GM18505 (cell line): ENCODE measurements around the gene MMAB.

ENCODE experiments used
- ATAC-seq: cut with Tn5 transposase; IDR thresholded peaks from one replicate; pipeline ENCODE4 v1.9.1; 2021; ENCODE audit not compliant: unreplicated experiment
- POLR2A ChIP-seq: IDR thresholded peaks from 4 replicates; pipeline ENCODE4 v1.6.1; 2011; ENCODE audit warnings: borderline replicate concordance; ENCODE audit not compliant: insufficient read depth, insufficient read length; ENCODE audit errors: extremely low read depth

MMAB gene

DNA sequence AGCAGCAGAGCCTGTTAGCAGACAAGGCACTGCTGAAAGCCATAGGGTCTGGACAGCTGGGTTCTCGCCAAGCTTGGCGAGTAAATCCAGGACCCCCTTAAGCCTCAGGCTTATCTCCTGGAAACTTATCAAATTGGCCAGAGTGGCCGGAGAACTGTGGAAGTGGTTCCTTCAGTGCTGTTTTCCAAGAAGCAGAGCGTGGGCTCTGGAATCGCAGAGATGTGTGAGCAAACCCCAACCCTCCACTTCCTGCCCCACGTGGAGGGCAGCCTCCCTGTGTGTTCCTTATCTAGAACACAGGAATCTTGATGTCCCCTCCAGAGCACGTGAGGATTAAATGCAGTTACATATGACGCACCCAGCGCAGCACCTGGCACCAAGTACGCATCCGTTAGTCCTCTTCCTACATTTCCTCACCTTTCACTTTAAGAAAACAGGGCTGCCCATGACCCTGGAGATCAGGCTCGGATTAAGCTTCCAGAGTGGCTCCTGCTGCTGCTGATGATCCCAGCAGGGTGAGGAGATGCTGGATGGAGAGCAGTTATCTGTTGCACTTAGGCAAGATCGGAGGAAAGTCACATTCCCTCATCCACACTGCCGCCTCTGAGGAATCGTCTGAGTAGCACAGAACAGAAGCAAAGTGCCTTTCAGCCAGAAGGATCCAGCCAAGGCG is 35.0 kb downstream of the MMAB start:
- TF ChIP-seq POLR2A, result no peak
- ATAC-seq, result no peak

DNA sequence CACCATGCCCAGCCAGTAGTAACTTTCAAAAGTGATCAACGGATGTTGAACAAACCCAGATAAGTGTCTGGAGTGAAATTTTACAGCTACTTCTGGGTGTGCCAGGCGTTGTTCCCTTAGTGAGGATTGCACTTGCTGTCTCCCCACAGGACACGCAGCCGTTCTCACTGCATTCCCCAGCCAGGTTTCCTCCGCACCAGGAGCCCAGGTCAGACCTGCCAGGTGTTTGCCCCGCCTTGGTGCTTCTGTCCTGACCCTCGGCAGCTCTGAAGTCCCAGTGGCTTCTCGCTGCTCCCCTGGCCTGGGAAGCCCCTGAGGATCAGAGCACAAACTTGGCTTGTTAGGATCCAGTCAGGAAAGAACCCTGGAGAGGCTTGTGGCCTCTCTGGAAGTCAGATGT is 36.2 kb downstream of the MMAB start:
- no peak for ATAC-seq
- no peak for TF ChIP-seq POLR2A

DNA sequence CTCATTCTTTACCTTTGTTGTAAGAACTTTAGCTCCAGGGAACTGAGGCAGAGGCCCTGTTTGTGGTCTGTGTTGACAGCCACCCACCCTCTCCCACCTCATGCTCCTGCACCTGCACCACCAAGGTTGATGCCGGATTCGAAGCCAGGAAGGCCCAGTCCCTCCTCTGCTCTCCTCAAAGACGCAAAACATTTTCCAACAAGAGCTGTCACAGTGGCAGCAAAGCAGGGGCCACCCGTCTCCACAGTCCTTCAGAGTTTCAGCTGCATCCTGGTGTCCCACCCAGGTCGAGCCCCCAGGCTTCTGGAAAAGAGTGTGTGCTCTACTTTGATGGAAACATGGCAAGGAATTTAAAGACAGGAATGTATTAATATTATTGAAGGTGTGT is 37.4 kb downstream of the MMAB start:
- ATAC-seq, result no peak
- no peak for TF ChIP-seq POLR2A

DNA sequence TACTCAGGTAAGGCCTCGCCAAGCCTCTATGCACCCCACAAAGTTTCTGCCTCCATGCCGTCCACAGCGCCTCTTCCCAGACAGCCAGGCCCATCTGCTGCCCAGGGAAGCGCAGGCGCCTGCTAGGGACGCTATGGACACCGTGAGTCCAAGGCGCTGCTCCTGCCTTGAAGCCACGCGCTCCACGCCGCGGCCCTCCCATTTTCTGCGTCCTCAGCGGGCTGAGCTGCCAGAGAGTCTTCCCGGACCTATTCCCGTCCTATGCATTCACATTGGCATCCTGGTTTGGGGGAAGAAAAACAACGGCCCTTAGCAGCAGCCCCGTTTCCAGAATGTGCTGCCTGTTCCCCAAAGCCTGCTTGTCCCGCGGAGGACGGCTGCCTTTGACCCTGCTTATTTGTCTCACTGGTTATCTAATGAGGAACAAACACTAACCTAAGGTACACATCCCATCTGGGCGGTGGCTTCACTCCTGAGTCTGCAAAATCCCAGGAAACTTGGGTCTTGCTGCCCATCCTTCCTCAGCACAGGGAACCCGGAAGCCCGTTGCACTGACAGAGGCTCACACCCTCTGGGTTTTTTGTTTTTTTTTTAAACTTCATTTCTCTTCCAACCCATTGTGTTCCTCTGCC is 38.0 kb downstream of the MMAB start:
- ATAC-seq, result no peak
- no peak for TF ChIP-seq POLR2A

DNA sequence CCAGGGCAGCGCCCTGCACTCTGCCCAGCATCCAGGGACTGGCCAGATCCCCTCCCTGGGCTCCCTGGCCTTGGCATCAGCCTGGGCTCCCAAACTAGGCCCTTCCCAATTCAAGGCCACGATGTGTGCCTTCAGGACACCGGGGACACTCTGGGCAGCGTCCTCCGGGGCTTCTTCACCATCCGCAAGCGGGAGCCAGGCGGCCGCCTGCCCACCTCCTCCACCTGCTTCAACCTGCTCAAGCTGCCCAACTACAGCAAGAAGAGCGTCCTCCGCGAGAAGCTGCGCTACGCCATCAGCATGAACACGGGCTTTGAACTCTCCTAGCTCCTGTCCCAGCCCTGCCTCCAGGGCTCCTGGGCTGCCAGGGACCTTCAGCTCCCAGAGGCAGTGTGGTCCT is 38.8 kb downstream of the MMAB start:
- ATAC-seq, result no peak
- no peak for TF ChIP-seq POLR2A

DNA sequence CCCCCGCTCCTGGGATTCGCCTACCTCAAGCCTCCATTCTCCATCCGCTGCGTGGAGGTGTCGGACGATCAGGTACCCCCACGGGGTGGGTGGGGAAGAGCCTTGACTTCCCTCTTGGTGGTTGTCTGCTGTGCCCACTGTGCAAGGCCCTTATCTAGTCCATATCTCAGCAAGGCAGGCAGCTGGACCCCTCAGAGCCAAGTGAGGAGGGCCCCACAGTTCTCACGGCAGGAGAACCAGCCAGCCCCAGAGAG is 39.9 kb downstream of the MMAB start:
- ATAC-seq, result no peak
- no peak for TF ChIP-seq POLR2A

DNA sequence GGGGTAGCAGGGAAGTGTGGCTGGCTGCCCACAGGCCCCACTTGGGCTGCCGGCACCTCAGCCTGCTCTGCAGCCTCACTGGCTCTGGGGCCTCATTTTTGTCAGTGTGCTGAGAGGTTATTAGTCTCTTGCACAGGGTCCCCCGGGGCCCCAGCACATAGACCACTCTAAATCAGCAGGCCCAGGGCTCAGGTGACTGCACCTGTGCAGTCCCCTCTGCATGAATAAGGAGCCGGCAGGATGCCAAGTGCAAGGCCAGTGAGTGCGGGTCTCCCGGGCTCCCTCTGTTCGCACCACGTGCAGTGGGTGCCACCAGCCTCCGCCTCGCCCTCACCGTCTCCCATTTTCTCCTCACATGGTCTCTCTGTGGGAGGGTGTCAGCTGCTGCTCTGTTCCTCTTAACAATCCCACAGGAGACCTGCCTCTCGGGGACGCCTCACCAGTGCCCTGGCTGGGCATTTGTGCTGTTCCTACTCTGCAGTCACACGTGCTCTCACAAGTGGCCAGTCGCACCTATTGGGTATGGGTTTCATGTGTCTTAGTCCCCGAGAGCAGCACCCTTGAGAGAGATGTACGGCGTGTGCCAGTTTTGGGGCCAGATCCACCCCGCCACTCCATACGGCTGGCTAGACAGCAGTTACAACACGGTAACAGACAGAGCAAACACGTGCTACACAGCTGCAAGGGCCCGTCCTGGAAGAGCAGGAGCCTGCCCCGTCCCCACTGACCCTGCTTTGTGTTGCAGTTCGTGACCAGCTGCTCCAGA is 40.4 kb downstream of the MMAB start:
- ATAC-seq, result no peak

DNA sequence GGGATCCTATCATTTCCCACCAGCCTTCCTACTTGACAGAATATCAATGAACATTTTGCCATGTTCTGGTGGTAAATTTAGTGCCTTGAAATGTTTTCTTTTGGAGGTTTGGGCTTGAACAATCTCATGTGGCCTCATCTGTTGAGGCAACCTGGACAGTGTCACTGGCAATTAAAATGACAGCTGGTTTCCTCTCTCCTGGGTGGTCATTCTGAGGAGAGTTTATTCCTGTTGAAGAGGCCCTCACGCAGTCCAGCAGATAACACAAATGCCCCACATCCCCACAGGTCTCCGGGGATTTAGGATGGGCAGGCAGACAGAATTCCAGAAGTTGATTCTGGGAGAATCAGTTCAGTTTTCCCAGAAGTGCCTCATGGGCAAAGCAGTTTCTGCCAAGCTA is 41.9 kb downstream of the MMAB start:
- no peak for ATAC-seq

More for the DNA sequence above, 40.4 kb downstream of the MMAB start:
- TF ChIP-seq POLR2A, result no peak

DNA sequence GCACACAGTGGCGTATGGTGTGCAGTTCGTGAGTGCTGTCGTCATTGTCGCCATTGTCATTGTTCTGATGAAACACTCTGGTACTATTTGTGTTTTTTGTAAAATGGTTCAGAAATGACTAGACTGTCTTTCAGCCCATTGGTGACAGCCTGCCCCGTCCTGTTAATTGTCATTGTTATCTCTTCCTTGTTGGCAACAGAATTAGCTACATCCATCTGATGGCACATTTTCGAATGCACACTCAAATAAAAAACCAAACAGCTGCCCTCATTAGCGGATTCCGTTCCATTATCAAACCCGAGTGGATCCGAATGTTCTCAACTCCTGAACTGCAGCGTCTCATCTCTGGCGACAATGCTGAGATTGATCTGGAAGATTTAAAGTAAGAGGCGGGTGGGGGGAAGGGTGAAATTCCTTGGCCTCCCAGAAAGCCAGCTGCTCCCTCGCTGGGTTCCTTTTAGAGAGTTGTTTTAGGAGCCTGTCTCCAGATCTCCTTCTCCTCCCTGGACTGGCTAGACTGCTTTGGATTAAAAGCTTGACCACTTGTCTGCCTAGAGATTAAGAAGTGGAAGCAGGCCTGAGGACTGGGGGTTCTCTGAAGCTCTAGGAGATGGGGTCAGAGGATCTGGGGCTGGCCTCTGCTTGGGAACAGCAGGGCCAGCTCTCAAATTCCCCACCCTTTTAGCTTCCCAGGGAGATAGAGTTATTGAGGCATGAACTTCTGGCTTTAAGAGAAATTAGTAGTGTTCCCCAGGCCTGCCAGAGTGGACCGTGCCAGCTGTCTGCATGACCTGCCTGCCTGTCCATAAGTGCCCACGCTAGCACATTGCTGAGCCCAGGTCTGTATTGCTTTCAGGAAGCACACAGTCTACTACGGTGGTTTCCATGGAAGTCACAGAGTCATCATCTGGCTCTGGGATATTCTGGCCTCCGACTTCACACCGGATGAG is 43.3 kb downstream of the MMAB start:
- TF ChIP-seq POLR2A, result no peak
- no peak for ATAC-seq

More for the DNA sequence above, 41.9 kb downstream of the MMAB start:
- no peak for TF ChIP-seq POLR2A

DNA sequence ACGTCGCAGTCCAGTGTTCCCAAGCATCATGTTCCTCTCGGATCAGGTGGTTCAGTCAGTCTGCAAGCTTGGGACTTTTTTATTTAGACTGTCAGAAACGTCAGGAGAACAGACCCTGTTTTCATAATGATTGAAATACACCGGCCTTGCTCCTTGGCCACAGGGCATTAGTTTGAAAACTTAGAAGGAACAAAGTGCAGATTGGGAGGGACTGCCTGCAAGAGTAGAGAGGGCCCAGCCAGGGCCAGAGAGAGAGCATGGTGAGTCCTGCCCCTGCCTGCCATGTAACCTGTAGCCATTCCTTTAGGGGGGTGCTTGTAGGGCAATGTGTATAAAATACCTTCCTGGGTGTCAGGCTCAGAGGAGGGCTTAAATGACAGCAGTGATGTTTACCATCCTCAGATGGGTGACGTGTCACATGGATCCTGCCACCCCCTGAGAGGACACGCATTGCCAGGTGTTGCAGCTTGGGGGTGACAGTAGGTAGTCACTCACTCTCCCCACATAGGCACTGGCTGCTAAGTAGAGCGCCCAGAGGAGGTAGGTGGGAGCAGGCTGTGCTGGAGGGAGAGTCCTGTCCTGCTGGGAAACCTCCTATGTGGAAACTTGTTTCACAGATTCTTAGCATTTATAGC is 45.7 kb downstream of the MMAB start:
- TF ChIP-seq POLR2A, result no peak
- ATAC-seq, result no peak

DNA sequence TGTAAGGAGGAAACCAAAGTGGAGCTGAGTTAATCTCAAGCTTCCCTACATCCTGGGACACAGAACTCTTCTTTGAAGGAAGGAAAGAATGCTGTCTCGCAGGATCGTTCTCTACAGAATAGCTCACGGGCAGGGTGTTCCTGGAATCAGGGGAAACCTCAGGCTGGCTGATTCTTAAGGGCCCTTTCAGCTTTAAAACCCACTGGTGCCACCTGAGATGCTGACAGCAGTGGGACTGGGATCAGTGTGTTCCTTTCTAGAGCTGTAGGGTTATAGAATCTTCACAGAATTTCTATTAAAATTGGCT is 48.1 kb downstream of the MMAB start:
- ATAC-seq, result no peak
- no peak for TF ChIP-seq POLR2A

DNA sequence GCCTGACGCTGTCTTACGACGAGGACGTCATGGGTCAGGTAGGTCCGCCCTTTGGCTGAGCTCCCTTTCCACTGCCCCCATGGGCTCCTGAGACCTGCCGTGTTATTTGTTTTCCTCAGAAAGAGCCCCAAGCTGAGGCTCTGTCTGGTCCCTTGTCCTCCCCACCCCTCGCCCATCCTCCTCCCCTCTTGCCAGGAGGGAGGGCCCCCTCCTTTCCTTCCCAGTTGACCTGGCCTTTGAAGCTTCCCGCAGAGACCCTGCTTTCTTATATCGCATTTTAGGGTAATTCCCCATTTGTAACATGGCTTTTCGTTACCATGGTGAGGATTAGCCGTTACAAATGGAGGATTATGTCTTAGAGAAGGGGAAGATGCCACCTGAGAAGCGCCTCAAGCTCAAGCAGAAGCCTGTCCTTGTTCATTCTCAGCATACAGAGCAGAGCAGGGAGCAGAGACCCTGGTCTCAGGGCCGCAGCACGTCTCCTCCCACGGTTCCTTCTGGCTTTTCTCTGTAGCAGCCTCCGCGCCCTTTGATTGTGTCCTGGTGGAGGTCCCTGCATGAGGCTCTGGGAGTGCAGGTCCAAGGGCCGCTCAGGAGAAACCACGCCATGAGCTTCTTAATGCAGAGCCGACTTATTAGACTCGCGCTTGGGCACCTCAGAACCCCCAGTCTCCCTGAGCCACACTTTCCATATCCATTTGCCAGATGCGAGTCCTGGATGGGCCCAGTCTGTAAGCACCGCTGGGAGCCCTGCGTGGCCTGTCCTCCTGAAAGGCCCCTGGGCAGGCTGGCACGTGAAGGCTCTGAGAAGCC is 48.6 kb downstream of the MMAB start:
- ATAC-seq, result no peak
- no peak for TF ChIP-seq POLR2A

DNA sequence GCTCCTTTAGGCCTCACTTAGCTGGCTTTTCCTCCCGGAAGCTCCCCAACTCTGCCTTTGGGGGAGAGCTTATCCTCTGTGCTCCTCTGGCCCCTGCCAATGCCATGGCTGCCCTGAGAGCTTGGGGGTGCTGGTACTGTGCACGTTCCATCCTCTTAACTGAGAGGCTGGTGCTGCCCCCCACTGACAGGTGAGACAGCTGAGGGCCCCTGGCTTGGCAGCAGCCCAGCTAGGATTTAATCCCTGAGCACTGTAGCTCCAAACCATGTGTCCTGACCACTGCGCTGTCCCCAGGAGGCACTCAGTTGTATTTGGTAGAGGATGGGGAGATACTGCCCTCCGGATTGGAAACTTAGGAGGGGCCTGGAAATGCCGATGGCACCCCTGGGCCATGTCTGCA is 49.8 kb downstream of the MMAB start:
- ATAC-seq, result no peak
- no peak for TF ChIP-seq POLR2A

DNA sequence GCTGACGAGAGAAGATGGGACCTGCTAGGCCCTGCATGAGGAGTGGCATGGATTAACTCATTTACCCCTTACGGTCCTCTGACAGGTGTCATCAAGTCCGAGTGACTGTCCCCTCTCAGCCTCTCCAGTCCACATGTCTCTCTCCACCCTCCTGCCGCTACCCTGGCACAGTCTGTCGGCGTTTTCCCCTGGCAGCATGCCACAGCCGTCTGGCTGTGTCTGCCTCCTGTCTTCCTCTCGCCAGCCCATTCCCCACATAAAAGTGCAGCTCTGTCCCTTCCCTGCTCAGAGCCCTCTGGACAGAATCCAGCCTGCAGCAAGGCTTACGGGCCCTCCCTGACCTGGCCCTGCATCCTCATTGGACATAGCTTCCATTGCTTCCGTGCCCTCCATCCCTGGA is 50.2 kb downstream of the MMAB start:
- no peak for ATAC-seq

More for the DNA sequence above, 50.2 kb downstream of the MMAB start:
- no peak for TF ChIP-seq POLR2A
